AG04450 (cell line): ENCODE results near the gene PNP. TPM values are rescaled to one million over a fixed set of nuclear protein-coding genes. Genes with fewer than 3 reads are reported as not detected.

ENCODE experiments used
- CTCF ChIA-PET: fragments of 300-600, 350-600 bp; formaldehyde crosslinking; extraction: SDS; loops from one replicate; lab custom pipeline; 2022; ENCODE audit warnings: antibody characterized with exemption, inconsistent platforms; lab: Charles Lee
- POLR2A ChIA-PET: fragments of 350-600 bp; formaldehyde crosslinking; extraction: SDS; loops from one replicate; lab custom pipeline; 2021; ENCODE audit warnings: antibody characterized with exemption, inconsistent platforms; lab: Yijun Ruan, JAX
- DNase-seq: peaks from one replicate; pipeline ENCODE4 v3.0.0-alpha.2; 2011; ENCODE audit warnings: low read depth, low spot score
- H3K27ac ChIP-seq: one replicate; pipeline ENCODE4 v1.5.1; 2012; ENCODE audit warnings: low read depth, low read length, control low read depth
- H3K27me3 ChIP-seq: one replicate; pipeline ENCODE4 v1.6.0; 2012; ENCODE audit warnings: low read length; ENCODE audit not compliant: control insufficient read depth, insufficient read depth
- H3K4me3 ChIP-seq: 2 replicates; pipeline ENCODE4 v1.5.1; 2011; ENCODE audit warnings: mild to moderate bottlenecking, low read depth, low read length, control low read depth
- H3K9me3 ChIP-seq: 2 replicates; pipeline ENCODE4 v1.5.1; 2012; ENCODE audit warnings: low read length; ENCODE audit not compliant: control insufficient read depth, insufficient read depth
- polyA plus RNA-seq: library from polyadenylated mRNA; depleted of rRNA; stranded (reverse); fragments of >200 nt; gene quantifications from 2 replicates; pipeline ENCODE4 v1.2.3, GENCODE V29; 2011
- TF ChIP-seq, protein P1 (sequence below): IDR thresholded peaks from 2 replicates; pipeline ENCODE4 v1.5.1; 2011; ENCODE audit warnings: low read depth, low read length, control low read depth, inconsistent platforms

The PNP gene
- polyA plus RNA-seq, 1 experiment: 23.1 TPM

DNA sequence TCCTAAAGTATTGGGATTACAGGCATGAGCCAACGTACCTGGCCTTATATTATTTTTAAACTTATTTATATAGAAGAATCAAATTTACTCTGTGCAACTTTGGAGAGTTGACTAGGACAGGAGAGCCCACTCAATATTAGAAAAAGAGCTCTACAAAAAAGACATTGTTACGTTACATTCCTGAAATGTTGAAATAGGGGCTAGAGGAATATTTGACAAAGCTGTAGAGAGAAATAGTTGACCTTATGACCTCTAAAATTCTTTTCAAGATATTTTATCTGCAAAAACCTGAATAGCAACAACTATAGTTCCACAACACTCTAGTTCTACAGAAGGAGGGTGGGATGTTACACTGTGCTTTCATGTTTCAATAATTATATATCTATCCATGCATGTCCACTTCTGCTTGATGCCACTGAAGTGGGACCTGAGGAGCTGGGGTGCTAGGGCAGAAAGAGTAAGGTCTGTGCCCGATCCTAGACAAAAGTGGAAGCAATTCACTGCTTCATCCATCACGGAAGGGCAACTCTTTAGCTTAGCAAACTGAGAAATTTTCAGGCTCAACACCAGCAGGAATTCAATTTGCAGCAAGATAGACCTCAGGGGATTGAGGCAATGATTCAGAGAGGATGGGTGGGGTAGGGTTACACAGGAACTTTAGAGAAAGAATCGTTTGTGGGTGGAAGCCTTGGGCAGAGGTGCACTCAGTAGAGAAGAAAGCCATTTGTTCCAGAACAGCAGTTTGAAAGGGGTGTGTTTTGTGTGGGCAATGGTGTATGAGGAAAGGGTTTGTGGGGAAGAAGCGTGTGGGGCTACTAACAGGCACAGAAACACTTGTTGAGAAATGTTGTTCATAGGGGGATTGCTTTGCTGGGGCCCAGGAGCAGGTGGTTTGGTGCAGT lies 20.1 kb downstream of the PNP start:
- POLR2A ChIA-PET: no interaction called here
- peak overlapping the region; percentile 21 for H3K27ac ChIP-seq
- CTCF ChIA-PET: no interaction called here
- no peaks in the 10 kb centered on the region for H3K27me3 ChIP-seq
- H3K9me3 ChIP-seq: no peaks in the 10 kb centered on the region
- H3K4me3 ChIP-seq: no peak overlapping the region
- TF ChIP-seq, protein P1, sequence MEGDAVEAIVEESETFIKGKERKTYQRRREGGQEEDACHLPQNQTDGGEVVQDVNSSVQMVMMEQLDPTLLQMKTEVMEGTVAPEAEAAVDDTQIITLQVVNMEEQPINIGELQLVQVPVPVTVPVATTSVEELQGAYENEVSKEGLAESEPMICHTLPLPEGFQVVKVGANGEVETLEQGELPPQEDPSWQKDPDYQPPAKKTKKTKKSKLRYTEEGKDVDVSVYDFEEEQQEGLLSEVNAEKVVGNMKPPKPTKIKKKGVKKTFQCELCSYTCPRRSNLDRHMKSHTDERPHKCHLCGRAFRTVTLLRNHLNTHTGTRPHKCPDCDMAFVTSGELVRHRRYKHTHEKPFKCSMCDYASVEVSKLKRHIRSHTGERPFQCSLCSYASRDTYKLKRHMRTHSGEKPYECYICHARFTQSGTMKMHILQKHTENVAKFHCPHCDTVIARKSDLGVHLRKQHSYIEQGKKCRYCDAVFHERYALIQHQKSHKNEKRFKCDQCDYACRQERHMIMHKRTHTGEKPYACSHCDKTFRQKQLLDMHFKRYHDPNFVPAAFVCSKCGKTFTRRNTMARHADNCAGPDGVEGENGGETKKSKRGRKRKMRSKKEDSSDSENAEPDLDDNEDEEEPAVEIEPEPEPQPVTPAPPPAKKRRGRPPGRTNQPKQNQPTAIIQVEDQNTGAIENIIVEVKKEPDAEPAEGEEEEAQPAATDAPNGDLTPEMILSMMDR: no peak
- no peak for DNase-seq

DNA sequence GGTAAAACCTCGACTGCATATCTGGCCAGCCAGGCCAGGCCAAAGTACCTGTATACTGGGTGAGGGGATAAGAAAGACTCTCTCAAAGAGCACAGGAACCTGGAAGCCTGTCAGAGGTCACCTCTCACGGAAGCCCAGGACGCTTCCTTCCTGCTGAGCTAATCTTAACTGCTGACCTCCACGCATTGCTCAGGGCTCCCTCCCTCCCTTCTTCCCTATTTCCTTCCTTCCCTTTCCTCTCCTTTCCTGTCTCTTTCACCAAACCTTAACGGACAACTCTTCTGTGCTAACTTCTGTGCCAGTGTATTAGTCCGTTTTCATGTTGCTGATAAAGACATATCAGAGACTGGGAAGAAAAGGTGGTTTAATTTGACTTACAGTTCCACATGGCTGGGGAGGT lies 21.4 kb downstream of the PNP start:
- ChIA-PET POLR2A (no interaction called here), CTCF (no interaction called here)
- Histone ChIP-seq H3K27me3 (no peaks in the 10 kb centered on the region), H3K27ac (no peak overlapping the region), H3K9me3 (no peaks in the 10 kb centered on the region), H3K4me3 (no peak overlapping the region)
- DNase-seq: no peak
- TF ChIP-seq, protein P1: no peak

DNA sequence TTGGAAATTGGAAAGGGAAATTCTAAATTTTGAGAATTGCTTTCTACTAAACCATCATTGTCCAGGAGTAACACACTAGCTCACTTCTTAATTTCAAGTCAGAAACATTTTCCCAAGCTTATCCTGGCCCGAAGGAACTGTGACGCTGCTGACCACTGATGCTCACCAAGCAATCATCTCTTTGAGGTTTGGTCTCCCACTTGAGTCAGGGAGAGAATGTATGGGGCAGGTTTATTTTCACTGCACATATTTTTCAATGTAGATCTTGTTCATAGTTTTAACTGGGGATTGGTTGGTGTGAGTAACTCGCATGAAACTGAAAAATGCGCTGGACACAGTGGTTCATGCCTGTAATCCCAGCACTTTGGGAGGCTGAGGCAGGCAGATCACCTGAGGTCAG lies 23.3 kb downstream of the PNP start:
- ChIA-PET POLR2A (interaction anchor here (0.5 kb wide), 1 partner anchor 95 kb away, joined by 8 read pairs; no protein-coding TSS in a partner anchor), CTCF (no interaction called here)
- H3K9me3 ChIP-seq: no peaks in the 10 kb centered on the region
- peak; percentile 51 for DNase-seq
- H3K27me3 ChIP-seq: no peaks in the 10 kb centered on the region
- H3K4me3 ChIP-seq: no peak overlapping the region
- TF ChIP-seq, protein P1: no peak
- H3K27ac ChIP-seq: peak overlapping the region; percentile 31

DNA sequence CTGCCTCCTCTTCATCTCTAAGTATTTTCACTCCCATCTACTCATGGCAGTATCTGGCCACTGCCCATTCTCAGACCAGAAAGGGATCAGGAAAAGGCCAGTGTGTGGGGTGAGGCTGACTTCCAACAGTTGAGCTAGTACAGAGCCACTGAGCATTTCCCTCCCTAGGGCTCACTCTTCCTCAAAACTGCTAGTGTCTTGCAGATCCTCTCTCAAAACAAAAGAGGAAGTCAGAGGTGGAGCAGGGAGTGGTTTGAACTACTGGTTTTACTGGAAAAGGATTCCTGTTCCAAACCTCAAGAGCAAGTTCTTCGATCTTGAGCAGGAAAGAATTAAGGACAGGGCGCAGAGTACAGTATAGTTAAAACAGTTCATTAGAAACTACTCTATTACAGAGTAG lies 24.4 kb downstream of the PNP start:
- no peak for DNase-seq
- Histone ChIP-seq H3K4me3 (no peak overlapping the region), H3K27me3 (no peaks in the 10 kb centered on the region), H3K27ac (no peak overlapping the region), H3K9me3 (no peaks in the 10 kb centered on the region)
- ChIA-PET POLR2A (no interaction called here), CTCF (no interaction called here)
- TF ChIP-seq, protein P1: no peak
